ENCODE data around the gene PAFAH2. TPM values are rescaled to one million over a fixed set of nuclear protein-coding genes. Genes with fewer than 3 reads are reported as not detected.

PAFAH2 gene
- total and polyA plus RNA-seq, 2 of the 13 experiments (the other 11 are each of a cell fraction or from before 2014, with no cell fraction given): 6.9 to 9.4 TPM

DNA sequence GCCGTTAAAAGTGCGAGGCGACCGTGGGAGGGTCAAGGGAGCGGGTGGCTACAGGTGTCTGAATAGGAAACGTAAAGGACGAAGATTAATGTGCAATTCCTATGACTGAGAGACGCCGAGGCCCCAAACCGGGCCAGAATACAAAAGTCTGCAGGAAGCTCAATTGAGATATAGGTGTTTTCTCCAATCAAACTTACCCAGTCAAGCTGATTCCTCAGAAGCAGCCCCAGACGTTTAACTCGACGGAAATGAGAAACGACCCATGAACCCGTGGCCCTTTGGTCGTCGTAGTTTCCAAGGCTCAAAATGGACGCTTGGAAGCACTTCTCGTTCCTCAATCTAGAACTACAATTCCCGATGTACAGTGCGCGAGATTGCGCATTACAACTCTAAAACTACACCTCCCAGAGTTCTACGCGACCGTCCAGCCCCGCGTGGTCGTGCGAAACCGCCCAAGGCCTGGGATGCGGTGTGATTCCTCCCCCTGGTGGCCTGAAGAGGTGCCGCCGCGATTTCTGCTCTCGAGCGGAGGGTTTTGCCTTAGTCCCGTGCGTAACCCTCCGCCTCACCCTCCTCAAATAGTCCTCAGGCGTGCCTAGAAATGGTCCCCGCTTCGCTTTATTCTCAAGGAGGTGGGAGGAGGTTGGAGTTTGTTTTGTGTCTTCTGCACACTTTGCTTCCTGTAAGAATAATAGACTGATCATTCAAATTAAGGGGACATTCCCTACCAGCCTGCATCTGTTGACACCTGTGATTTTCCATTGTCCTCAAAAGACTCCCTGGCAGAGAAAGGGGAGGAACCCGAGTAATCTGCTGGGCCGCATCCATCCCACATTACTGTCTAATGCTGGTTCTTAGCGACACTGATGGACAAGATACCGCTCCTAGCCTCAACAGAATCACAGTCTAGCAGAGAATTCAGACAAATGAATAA lies at the start of gene PAFAH2 (continued):
- TF ChIP-seq, protein P1, sequence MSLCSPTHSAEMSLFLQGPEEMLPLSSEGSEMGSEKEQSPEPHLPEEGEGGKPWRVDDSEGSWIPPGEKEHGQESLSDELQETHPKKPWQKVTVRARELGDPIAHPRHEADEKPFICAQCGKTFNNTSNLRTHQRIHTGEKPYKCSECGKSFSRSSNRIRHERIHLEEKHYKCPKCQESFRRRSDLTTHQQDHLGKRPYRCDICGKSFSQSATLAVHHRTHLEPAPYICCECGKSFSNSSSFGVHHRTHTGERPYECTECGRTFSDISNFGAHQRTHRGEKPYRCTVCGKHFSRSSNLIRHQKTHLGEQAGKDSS (CRISPR knock-in tag; IDR thresholded peaks at IDR 0.05; ENCODE audit: borderline replicate concordance, low read depth): peak; percentile 86; the same call in 1 of the 2 replicates
- TF ChIP-seq MED13 (CRISPR knock-in tag; IDR thresholded peaks at IDR 0.05) (peak; percentile 53; the same call in 1 of the 2 replicates), NFKB2 (CRISPR knock-in tag; IDR thresholded peaks at IDR 0.05; ENCODE audit: borderline replicate concordance) (peak; percentile 77; the same call in 1 of the 2 replicates), ZNF484 (CRISPR knock-in tag; IDR thresholded peaks at IDR 0.05; ENCODE audit: borderline replicate concordance, low read depth) (no peak), CAMTA2 (CRISPR knock-in tag; IDR thresholded peaks at IDR 0.05; ENCODE audit: borderline replicate concordance) (no peak), SNAPC2 (CRISPR knock-in tag; IDR thresholded peaks at IDR 0.05) (peak; percentile 89), SMYD3 (CRISPR knock-in tag; IDR thresholded peaks at IDR 0.05) (no peak), NFIC (IDR thresholded peaks at IDR 0.05; ENCODE audit: low read length) (peak; percentile 63; the same call in 1 of the 2 replicates), GTF2F1 (IDR thresholded peaks at IDR 0.05; ENCODE audit: low read length) (peak; percentile 80; the same call in 1 of the 2 replicates), ADNP (CRISPR knock-in tag; IDR thresholded peaks at IDR 0.05) (no peak), ZSCAN29 (CRISPR knock-in tag; conservative IDR thresholded peaks at IDR 0.05) (peak; percentile 80), TEAD3 (CRISPR knock-in tag; optimal IDR thresholded peaks at IDR 0.05; ENCODE audit: borderline replicate concordance) (peak; percentile 82), HNRNPUL1 (IDR thresholded peaks at IDR 0.05; ENCODE audit: low read depth, low read length) (no peak), ZNF224 (CRISPR knock-in tag; IDR thresholded peaks at IDR 0.05) (no peak), ZNF317 (CRISPR knock-in tag; IDR thresholded peaks at IDR 0.05) (peak; percentile 91), IRF2 (CRISPR knock-in tag; IDR thresholded peaks at IDR 0.05) (peak; percentile 97), KLF13 (CRISPR knock-in tag; IDR thresholded peaks at IDR 0.05) (no peak), ASH2L (IDR thresholded peaks at IDR 0.05; ENCODE audit: insufficient read length, low read depth, low read length) (peak; percentile 63), SP5 (CRISPR knock-in tag; IDR thresholded peaks at IDR 0.05; ENCODE audit: borderline replicate concordance, low read depth) (peak; percentile 45; the same call in 1 of the 2 replicates), FOXA3 (CRISPR knock-in tag; IDR thresholded peaks at IDR 0.05) (peak; percentile 79), ZNF619 (CRISPR knock-in tag; IDR thresholded peaks at IDR 0.05) (0 out of 2 replicates have a peak, but pooled peaks have one; percentile 66), FOXJ3 (CRISPR knock-in tag; IDR thresholded peaks at IDR 0.05; ENCODE audit: borderline replicate concordance) (peak; percentile 62; the same call in 1 of the 2 replicates), GATAD1 (CRISPR knock-in tag; IDR thresholded peaks at IDR 0.05) (peak; percentile 89), SMAD3 (CRISPR knock-in tag; IDR thresholded peaks at IDR 0.05) (peak; percentile 83), BRD4 (CRISPR knock-in tag; IDR thresholded peaks at IDR 0.05) (peak; percentile 96), SOX6 (IDR thresholded peaks at IDR 0.05) (no peak), SOX6 (CRISPR knock-in tag; IDR thresholded peaks at IDR 0.05) (peak; percentile 92)
- TF ChIP-seq, protein P2, sequence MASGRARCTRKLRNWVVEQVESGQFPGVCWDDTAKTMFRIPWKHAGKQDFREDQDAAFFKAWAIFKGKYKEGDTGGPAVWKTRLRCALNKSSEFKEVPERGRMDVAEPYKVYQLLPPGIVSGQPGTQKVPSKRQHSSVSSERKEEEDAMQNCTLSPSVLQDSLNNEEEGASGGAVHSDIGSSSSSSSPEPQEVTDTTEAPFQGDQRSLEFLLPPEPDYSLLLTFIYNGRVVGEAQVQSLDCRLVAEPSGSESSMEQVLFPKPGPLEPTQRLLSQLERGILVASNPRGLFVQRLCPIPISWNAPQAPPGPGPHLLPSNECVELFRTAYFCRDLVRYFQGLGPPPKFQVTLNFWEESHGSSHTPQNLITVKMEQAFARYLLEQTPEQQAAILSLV (CRISPR knock-in tag; IDR thresholded peaks at IDR 0.05; ENCODE audit: borderline replicate concordance): peak; percentile 91; the same call in 1 of the 2 replicates
- TF ChIP-seq, protein P3, sequence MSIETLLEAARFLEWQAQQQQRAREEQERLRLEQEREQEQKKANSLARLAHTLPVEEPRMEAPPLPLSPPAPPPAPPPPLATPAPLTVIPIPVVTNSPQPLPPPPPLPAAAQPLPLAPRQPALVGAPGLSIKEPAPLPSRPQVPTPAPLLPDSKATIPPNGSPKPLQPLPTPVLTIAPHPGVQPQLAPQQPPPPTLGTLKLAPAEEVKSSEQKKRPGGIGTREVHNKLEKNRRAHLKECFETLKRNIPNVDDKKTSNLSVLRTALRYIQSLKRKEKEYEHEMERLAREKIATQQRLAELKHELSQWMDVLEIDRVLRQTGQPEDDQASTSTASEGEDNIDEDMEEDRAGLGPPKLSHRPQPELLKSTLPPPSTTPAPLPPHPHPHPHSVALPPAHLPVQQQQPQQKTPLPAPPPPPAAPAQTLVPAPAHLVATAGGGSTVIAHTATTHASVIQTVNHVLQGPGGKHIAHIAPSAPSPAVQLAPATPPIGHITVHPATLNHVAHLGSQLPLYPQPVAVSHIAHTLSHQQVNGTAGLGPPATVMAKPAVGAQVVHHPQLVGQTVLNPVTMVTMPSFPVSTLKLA (IDR thresholded peaks at IDR 0.05): peak; percentile 79
